Vagina (tissue), 2 donors: ENCODE data around the gene EIF3I.

Experiments
- POLR2A ChIP-seq, 2 donors: fragments of 450-650 bp; IDR thresholded peaks; one replicate each; pipeline ENCODE4 v1.6.1; 2017; ENCODE audit warnings: antibody characterized with exemption in 2 of 2, mild to moderate bottlenecking in 2 of 2, moderate library complexity in 2 of 2
- POLR2AphosphoS5 ChIP-seq, 2 donors: sonication (generic); formaldehyde crosslinking; IDR thresholded peaks; one replicate each; pipeline ENCODE4 v1.9.0; 2017; ENCODE audit warnings: antibody characterized with exemption in 2 of 2, mild to moderate bottlenecking in 2 of 2, low read depth in 1 of 2; ENCODE audit not compliant: insufficient read depth in 1 of 2
- TF ChIP-seq, protein P1 (sequence below), 3 experiments: fragments of 450-650 bp in 2 of 3; fragments of 200-600 bp in 1 of 3; sonication (generic) in 1 of 3; IDR thresholded peaks; one replicate each; pipeline ENCODE4 v1.5.1; 2017 to 2019; ENCODE audit warnings: antibody characterized with exemption in 3 of 3, mild to moderate bottlenecking in 2 of 3, moderate library complexity in 2 of 3

DNA sequence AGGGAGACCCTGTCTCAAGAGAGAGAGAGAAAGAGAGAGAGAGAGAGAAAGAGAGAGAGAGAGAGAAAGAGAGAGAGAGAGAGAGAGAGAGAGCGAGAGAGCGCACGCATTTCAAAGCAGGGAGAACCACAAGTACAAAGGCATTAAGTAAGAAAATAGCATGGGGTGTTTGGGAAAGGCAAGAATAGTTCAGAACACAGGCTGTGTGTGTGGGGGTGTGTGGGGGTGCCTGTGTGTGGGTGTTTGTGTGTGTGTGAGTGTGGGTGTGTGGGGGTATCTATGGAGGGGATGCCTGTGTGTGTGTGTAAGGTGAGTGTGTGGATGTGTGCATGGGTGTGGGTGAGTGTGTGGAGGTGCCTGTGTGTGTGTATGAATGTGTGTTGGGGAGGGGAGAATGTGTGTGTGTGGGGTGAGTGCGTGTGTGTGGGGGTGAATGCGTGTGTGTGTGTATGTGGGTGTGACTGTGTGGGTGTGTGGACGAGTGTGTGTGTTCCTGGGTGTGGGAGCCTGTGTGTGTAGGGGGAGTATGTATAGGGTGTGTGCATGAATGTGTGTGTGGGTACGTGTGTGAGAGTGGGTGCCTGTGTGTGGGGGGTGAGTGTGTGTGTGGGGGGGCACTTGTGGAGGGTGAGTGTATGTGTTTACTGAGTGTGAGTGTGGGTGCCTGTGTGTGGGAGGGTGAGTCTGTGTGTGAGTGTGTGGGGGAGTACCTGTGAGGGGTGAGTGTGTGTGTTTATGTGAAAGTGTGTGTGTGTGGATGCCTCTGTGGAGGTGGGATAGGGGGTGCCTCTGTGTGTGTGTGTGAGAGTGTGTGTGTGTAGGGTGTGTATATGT lies 50.6 kb downstream of the EIF3I start:
- TF ChIP-seq, protein P1, sequence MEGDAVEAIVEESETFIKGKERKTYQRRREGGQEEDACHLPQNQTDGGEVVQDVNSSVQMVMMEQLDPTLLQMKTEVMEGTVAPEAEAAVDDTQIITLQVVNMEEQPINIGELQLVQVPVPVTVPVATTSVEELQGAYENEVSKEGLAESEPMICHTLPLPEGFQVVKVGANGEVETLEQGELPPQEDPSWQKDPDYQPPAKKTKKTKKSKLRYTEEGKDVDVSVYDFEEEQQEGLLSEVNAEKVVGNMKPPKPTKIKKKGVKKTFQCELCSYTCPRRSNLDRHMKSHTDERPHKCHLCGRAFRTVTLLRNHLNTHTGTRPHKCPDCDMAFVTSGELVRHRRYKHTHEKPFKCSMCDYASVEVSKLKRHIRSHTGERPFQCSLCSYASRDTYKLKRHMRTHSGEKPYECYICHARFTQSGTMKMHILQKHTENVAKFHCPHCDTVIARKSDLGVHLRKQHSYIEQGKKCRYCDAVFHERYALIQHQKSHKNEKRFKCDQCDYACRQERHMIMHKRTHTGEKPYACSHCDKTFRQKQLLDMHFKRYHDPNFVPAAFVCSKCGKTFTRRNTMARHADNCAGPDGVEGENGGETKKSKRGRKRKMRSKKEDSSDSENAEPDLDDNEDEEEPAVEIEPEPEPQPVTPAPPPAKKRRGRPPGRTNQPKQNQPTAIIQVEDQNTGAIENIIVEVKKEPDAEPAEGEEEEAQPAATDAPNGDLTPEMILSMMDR (IDR thresholded peaks at IDR 0.05) = no peak
- TF ChIP-seq POLR2AphosphoS5 (IDR thresholded peaks at IDR 0.05; ENCODE audit: insufficient read depth in 1 of 2, low read depth in 1 of 2) = no peak
- TF ChIP-seq POLR2A (IDR thresholded peaks at IDR 0.05) = no peak
